Natural killer cell (primary cell): ENCODE results near the gene FRAT1. TPM values are rescaled to one million over a fixed set of nuclear protein-coding genes. Genes with fewer than 3 reads are reported as not detected.

Experiments used
- ATAC-seq, 3 donors: fragments of 150-1000 bp in 2 of 3; fragments of 200-7000 bp in 1 of 3; cut with Tn5 transposase; 1 replicate in 1 of 3; 2 replicates in 2 of 3; pipeline ENCODE4 v1.10.0; 2021; ENCODE audit warnings: mild to moderate bottlenecking in 2 of 3, moderate library complexity in 2 of 3
- DNase-seq, 2 donors: peaks; one replicate each; pipeline versions ENCODE4 v3.0.0 to v3.0.0-alpha.2; 2013 to 2021; ENCODE audit warnings: mixed read lengths in 1 of 2
- H3K27ac ChIP-seq: one replicate; pipeline ENCODE4 v1.5.1; 2013; ENCODE audit warnings: mild to moderate bottlenecking, low read length
- H3K27me3 ChIP-seq: one replicate; pipeline ENCODE4 v1.6.1; 2013; ENCODE audit warnings: low read length; ENCODE audit not compliant: control insufficient read depth, insufficient read depth
- H3K36me3 ChIP-seq: one replicate; pipeline ENCODE4 v1.6.1; 2013; ENCODE audit warnings: low read length; ENCODE audit not compliant: control insufficient read depth, insufficient read depth
- H3K4me1 ChIP-seq: one replicate; pipeline ENCODE4 v1.6.1; 2013; ENCODE audit warnings: low read length; ENCODE audit not compliant: control insufficient read depth, insufficient read depth
- H3K4me3 ChIP-seq: one replicate; pipeline ENCODE4 v1.5.1; 2013; ENCODE audit warnings: low read length
- H3K9me3 ChIP-seq: one replicate; pipeline ENCODE4 v1.6.1; 2013; ENCODE audit warnings: low read length; ENCODE audit not compliant: control insufficient read depth, insufficient read depth
- H3K27ac Mint-ChIP-seq, 2 donors: one replicate each; pipeline ENCODE4 v1.8.0; 2022; ENCODE audit warnings: mild to moderate bottlenecking in 2 of 2, mixed read lengths in 2 of 2, moderate library complexity in 1 of 2
- H3K27me3 Mint-ChIP-seq, 2 donors: one replicate each; pipeline ENCODE4 v1.8.0; 2022; ENCODE audit warnings: low read depth in 2 of 2, mixed read lengths in 2 of 2
- H3K36me3 Mint-ChIP-seq: one replicate; pipeline ENCODE4 v1.8.0; 2022; ENCODE audit warnings: mixed read lengths
- H3K4me1 Mint-ChIP-seq, 2 donors: one replicate each; pipeline ENCODE4 v1.8.0; 2022; ENCODE audit warnings: mixed read lengths in 2 of 2
- H3K4me3 Mint-ChIP-seq: one replicate; pipeline ENCODE4 v1.8.0; 2022; ENCODE audit warnings: mild to moderate bottlenecking, moderate library complexity, mixed read lengths
- H3K9me3 Mint-ChIP-seq, 2 donors: one replicate each; pipeline ENCODE4 v1.8.0; 2022; ENCODE audit warnings: mixed read lengths in 2 of 2
- CTCF ChIP-seq: fragments of 200-600 bp; IDR thresholded peaks from one replicate; pipeline ENCODE4 v1.8.0; 2022; ENCODE audit warnings: antibody characterized with exemption
- WGBS: methylation state at CpG from one replicate; pipeline ENCODE4 v1.1.7; 2013; ENCODE audit warnings: missing lambda C conversion rate; ENCODE audit not compliant: insufficient coverage; 5-methylcytosine and 5-hydroxymethylcytosine counted together
- intact Hi-C: fragments of 100-400 bp; cut with micrococcal nuclease; formaldehyde crosslinking; loops from one replicate; pipeline ENCODE4 v1.14.2; 2022
- total RNA-seq, 4 donors: library from RNA; stranded (reverse); fragments of 120-200 nt in 1 of 4; gene quantifications; one replicate each; pipeline versions ENCODE4 v1.2.3 to v1.2.4, GENCODE V29; 2013 to 2022

Gene FRAT1
- total RNA-seq, 3 donors from 2014 or later (not counting 1 experiment from before 2014, with no cell fraction given), result 26.0 to 45.0 (median 32.1) TPM

DNA sequence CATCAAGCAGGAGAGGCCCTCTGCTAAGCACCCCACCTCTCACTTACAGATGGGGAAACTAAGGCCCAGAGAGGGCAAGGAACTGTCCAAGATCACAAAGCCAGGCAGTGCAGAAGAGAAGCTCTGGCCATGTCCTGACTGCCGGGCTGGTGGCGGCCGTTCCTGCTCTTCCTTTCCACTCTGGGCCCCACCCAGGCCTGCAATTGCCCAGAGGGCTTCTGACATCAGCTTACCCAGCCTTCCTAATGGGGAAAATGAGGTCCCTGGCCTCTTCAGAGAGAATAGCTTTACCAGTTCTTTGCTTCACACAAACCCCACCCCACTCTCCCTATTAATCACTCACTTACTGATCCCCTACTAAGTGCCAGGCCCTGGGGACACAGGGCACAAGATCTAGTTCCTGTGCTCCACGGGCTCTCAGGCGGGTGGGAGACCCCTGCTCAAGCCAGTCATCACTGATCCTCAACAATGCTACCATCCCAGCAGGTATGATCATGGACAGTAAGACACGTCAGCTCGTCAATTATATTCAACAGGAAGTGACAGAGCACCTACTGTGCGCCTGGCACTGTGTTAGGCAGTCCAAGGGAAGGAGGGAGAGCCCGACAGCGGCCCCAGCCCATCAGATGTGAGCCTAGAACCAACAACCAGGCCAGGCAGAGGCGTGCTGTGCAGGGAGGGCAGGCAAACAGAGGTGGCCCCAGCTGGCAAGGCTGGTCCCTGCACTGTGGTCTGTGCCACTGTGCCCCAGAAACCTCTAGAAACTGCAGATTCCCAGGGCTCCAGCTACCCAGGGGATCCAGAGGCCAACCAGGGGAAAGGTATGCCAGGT lies 41.9 kb downstream of the FRAT1 start:
- intact Hi-C loops, result no loop called here
- Mint-ChIP-seq H3K4me1 (peaks cover 11% of the 10 kb centered on the region in 2 donors), H3K9me3 (no peaks in the 10 kb centered on the region), H3K27me3 (no peaks in the 10 kb centered on the region), H3K36me3 (no peaks in the 10 kb centered on the region), H3K27ac (no peak overlapping the region), H3K4me3 (no peak overlapping the region)
- no peak for DNase-seq
- Histone ChIP-seq H3K4me3 (no peak overlapping the region), H3K27ac (no peak overlapping the region), H3K27me3 (no peaks in the 10 kb centered on the region), H3K36me3 (peaks cover 6% of the 10 kb centered on the region), H3K4me1 (peaks cover 22% of the 10 kb centered on the region), H3K9me3 (no peaks in the 10 kb centered on the region)
- no peak for TF ChIP-seq CTCF
- ATAC-seq, result no peak
- WGBS, result 95% methylated on average over 11 of the region's 11 CpGs

- H3K9me3 ChIP-seq, result no peaks in the 10 kb centered on the region
- WGBS, result 96% methylated on average over 7 of the region's 11 CpGs
- no peak for DNase-seq
- Mint-ChIP-seq H3K4me1 (peaks cover 5% of the 10 kb centered on the region in 2 donors), H3K27ac (no peak overlapping the region), H3K36me3 (no peaks in the 10 kb centered on the region), H3K27me3 (no peaks in the 10 kb centered on the region), H3K9me3 (no peaks in the 10 kb centered on the region), H3K4me3 (no peak overlapping the region)
- H3K27ac ChIP-seq, result no peak overlapping the region
- no peak for TF ChIP-seq CTCF
- no peaks in the 10 kb centered on the region for H3K27me3 ChIP-seq
- intact Hi-C loops, result no loop called here
- no peak for ATAC-seq
- H3K4me3 ChIP-seq, result no peak overlapping the region
- H3K4me1 ChIP-seq, result peaks cover 22% of the 10 kb centered on the region
- H3K36me3 ChIP-seq, result peaks cover 6% of the 10 kb centered on the region
These were observed 42.4 kb downstream of the FRAT1 start for GRCh38 chr10:97361537-97361901.

DNA sequence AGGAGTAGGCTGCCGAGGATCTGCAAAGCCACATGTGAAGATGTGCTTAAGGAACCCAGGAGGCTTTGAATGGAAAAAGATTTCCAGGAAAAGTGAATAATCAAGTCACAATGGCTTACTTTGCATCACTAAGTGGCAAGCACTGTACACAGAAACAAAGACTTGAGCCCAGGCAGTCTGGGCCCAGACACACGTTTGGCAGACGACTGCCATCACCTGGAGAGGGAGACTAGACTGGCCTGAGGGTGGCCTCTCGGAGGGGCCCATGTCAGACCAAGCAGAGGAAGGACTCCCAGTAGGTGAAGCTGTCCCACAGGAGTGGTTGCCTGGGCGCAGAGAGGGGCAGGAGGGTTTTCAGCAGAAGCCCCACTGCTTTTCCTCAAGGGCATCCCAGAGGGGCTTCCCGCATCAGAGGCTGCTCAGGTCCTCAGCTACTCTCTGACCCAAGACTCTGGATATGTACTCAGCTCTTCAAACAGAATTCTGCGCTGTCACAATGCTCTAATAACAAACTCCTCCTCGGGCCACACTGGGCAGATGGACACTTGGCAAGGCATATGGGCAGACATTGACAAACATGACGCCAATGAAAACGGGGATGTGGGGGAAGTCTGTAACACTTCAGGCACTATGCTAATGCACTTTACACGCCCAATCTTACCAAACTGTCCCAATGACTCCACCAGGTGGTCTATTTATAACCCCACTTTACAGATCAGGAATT lies 43.4 kb downstream of the FRAT1 start:
- Mint-ChIP-seq H3K27me3 (no peaks in the 10 kb centered on the region), H3K4me3 (no peak overlapping the region), H3K27ac (no peak overlapping the region), H3K36me3 (no peaks in the 10 kb centered on the region), H3K4me1 (no peaks in the 10 kb centered on the region), H3K9me3 (no peaks in the 10 kb centered on the region)
- TF ChIP-seq CTCF, result no peak
- DNase-seq (no peak), ATAC-seq (no peak)
- WGBS, result 89% methylated on average over 11 of the region's 11 CpGs
- H3K4me3 ChIP-seq, result no peak overlapping the region
- intact Hi-C loops, result no loop called here
- no peaks in the 10 kb centered on the region for H3K27me3 ChIP-seq
- no peaks in the 10 kb centered on the region for H3K9me3 ChIP-seq
- no peak overlapping the region for H3K27ac ChIP-seq
- peaks cover 22% of the 10 kb centered on the region for H3K4me1 ChIP-seq
- H3K36me3 ChIP-seq, result peaks cover 9% of the 10 kb centered on the region
